GM19455 (cell line): ENCODE data around the gene CCL22.
"Not testable (repeated sequence)": the region's sequence is repeated elsewhere in the genome, so short reads cannot be mapped to it uniquely, and the experiment has no call there.

Experiments
- ATAC-seq: cut with Tn5 transposase; IDR thresholded peaks from one replicate; pipeline ENCODE4 v1.9.1; 2021; ENCODE audit not compliant: unreplicated experiment

Gene CCL22

DNA sequence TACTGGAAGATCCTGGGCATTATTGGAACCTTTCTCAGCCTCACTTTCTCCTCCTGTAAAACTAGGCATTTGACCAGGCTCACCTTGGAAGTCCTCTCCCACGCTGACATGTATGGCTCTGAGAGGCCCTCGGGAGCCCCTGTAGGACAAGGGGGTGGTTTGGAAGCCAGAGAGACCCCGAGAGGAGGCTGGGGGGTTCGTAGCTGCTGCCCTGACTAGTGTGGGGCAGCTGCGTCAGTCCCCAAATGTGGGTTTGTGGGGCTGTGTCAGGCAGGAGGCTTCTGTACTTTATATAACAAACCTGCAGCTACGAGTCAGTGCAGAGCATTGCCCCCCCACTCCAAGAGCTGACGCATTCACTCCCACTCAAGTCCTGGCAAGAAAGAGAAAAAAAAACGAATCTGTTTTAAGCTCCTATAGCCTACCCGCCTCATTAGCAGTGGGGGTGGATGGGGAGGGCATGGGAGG is 15.5 kb downstream of the CCL22 start:
- ATAC-seq: no peak

DNA sequence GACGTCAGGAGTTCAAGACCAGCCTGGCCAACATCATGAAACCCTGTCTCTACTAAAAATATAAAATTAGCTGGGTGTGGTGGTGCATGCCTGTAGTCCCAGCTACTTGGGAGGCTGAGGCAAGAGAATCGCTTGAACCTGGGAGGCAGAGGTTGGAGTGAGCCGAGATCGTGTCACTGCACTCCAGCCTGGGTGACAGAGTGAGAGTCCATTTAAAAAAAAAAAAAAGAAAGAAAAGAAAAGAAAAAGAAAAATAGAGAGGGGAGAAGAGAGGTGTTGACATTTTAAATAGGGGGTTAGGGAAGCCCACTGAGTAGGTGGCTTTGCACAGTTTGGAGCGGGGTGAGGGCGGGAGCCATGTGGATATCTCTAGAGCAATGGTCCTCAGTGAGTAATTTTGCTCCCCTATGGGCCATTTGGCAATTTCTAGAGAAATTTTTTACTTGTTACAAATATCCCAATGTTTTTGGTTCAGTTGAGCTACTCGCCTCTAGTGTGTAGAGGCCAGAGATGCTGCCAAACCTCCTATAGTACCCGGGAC is 16.4 kb downstream of the CCL22 start:
- not testable (repeated sequence) for ATAC-seq

DNA sequence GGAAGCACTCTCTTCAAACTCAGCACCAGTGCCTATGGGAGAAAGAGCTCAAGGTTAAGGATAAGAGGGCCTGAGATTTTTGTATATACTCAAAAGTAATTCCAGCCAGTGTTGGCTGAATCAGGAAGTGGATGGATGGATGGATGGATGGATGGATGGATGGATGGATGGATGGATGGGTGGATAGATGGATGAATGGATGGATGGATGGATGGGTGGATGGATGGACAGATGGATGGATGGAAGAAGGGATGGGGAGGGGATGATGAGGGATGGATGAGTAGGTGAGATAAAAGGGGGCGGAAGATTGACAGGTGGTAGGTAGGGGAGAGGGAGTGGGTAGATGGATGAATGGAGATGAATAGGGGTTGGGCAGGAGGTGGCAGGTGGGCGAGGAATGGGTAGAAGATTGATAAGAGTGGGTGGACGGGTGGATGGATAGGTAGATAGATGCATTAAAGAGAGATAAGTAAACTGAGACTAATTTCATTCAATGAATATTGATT is 17.8 kb downstream of the CCL22 start:
- ATAC-seq: no peak

DNA sequence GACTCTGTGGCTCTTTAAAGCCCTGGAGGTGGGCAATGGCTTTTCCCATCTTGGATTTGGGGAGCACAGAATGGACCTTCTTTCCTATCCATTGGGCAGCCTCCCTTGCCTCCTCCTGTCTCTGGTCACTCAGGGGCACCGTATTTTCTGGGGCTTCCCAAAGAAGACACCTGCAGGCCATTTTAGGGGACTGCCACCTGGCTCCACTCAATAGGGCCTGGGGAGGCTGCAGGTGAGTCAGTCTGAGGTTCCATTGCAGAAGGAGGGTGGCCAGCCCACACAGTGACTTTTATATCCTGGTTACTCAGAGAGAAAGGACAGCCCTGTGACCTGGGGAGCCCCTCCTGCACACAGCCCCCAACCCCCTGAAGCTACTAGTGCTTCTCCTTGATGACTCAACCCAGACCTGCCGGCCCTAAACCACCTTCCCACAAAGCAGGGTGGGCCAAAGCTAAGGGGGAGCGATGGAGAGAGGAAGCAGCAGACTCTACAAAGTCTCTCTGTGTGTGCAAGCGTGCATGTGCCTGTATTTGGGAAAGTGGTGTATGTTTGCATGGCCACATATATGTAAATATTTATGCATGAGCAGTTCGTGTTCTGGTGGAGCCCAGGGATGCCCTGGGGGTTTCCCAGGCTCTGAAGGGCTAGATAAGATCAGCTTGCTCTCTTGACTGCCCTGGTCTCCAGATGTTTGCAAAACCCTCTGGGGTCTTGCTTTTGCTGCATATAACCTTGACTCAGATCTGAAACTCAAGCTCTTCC is 18.7 kb downstream of the CCL22 start:
- ATAC-seq: peak; percentile 58

DNA sequence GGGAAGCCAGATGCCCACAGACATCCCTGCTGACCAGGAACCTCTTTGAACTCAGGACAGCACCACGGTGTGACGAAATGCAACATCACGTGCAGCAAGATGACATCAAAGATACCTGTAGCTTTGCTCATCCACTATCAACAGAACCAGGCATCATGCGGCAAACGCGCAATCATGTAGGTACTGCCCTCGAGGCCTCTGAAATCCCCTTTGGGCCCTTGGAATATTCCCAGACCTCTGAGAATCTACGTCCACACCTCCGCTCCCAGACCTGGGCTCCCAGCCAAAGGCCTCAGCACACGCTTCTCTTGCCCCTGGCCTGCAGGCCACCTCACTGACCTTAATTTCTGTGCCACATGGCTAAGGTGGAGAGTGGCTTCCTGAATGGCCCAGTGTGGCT is 21.0 kb downstream of the CCL22 start:
- no peak for ATAC-seq

DNA sequence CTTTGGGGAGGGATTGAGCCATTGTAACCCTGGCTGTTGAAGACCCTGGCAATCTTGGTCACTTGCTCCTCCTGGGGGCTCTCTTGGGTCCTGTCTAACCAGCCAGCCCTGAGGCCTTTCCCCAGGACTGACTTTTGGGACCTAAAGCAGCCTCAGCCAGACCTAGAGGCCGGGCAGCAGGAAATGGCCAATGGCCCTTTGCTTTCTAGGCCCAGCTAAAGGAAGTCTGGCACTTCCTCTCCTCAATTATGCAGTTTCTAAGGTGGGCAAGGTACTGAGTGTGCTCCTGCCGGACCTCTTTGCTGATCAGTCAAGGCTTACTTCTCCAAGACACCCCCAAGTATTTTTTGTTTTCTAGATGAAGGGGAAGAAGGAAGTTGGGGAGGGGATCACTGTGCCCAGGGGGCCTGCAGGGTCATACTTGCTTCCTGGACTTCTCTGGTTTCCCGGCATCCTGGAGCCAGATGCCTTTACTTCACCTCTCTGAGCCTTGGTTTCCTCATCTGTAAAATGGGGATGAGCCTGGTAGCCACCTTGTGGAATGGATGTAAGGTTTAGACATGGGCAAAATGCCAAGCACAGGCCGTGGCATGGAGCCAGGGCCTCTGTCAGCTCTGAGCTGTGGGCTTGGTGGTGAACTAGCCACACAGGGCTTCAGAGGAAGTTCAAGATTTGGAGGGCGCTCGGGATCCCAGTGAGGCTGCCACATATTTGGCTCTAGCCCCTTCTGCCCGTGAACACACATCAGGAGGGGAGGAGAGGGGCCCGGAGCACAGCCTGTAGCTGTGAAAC is 22.3 kb downstream of the CCL22 start:
- ATAC-seq: no peak

DNA sequence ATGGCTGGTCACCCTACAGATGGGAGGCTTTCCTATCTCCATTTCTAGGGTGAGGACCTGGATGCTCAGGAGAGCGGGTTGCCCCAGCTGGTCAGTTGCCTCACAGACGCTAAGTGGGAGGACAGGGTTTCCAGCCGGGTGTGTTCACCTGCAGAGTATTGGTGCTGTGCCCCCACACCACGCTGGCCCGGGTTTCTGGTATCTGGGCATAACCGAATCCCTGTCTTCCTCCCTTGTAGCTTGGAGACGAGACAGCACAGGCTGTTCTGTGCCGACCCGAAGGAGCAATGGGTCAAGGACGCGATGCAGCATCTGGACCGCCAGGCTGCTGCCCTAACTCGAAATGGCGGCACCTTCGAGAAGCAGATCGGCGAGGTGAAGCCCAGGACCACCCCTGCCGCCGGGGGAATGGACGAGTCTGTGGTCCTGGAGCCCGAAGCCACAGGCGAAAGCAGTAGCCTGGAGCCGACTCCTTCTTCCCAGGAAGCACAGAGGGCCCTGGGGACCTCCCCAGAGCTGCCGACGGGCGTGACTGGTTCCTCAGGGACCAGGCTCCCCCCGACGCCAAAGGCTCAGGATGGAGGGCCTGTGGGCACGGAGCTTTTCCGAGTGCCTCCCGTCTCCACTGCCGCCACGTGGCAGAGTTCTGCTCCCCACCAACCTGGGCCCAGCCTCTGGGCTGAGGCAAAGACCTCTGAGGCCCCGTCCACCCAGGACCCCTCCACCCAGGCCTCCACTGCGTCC is 23.4 kb downstream of the CCL22 start:
- no peak for ATAC-seq

DNA sequence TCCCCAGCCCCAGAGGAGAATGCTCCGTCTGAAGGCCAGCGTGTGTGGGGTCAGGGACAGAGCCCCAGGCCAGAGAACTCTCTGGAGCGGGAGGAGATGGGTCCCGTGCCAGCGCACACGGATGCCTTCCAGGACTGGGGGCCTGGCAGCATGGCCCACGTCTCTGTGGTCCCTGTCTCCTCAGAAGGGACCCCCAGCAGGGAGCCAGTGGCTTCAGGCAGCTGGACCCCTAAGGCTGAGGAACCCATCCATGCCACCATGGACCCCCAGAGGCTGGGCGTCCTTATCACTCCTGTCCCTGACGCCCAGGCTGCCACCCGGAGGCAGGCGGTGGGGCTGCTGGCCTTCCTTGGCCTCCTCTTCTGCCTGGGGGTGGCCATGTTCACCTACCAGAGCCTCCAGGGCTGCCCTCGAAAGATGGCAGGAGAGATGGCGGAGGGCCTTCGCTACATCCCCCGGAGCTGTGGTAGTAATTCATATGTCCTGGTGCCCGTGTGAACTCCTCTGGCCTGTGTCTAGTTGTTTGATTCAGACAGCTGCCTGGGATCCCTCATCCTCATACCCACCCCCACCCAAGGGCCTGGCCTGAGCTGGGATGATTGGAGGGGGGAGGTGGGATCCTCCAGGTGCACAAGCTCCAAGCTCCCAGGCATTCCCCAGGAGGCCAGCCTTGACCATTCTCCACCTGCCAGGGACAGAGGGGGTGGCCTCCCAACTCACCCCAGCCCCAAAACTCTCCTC is 24.1 kb downstream of the CCL22 start:
- ATAC-seq: no peak

DNA sequence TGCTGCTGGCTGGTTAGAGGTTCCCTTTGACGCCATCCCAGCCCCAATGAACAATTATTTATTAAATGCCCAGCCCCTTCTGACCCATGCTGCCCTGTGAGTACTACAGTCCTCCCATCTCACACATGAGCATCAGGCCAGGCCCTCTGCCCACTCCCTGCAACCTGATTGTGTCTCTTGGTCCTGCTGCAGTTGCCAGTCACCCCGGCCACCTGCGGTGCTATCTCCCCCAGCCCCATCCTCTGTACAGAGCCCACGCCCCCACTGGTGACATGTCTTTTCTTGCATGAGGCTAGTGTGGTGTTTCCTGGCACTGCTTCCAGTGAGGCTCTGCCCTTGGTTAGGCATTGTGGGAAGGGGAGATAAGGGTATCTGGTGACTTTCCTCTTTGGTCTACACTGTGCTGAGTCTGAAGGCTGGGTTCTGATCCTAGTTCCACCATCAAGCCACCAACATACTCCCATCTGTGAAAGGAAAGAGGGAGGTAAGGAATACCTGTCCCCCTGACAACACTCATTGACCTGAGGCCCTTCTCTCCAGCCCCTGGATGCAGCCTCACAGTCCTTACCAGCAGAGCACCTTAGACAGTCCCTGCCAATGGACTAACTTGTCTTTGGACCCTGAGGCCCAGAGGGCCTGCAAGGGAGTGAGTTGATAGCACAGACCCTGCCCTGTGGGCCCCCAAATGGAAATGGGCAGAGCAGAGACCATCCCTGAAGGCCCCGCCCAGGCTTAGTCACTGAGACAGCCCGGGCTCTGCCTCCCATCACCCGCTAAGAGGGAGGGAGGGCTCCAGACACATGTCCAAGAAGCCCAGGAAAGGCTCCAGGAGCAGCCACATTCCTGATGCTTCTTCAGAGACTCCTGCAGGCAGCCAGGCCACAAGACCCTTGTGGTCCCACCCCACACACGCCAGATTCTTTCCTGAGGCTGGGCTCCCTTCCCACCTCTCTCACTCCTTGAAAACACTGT is 25.0 kb downstream of the CCL22 start:
- ATAC-seq: no peak

DNA sequence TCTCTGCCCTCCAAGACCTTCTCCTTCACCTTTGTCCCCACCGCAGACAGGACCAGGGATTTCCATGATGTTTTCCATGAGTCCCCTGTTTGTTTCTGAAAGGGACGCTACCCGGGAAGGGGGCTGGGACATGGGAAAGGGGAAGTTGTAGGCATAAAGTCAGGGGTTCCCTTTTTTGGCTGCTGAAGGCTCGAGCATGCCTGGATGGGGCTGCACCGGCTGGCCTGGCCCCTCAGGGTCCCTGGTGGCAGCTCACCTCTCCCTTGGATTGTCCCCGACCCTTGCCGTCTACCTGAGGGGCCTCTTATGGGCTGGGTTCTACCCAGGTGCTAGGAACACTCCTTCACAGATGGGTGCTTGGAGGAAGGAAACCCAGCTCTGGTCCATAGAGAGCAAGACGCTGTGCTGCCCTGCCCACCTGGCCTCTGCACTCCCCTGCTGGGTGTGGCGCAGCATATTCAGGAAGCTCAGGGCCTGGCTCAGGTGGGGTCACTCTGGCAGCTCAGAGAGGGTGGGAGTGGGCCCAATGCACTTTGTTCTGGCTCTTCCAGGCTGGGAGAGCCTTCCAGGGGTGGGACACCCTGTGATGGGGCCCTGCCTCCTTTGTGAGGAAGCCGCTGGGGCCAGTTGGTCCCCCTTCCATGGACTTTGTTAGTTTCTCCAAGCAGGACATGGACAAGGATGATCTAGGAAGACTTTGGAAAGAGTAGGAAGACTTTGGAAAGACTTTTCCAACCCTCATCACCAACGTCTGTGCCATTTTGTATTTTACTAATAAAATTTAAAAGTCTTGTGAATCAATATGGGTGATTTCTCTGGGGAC is 25.9 kb downstream of the CCL22 start:
- no peak for ATAC-seq

DNA sequence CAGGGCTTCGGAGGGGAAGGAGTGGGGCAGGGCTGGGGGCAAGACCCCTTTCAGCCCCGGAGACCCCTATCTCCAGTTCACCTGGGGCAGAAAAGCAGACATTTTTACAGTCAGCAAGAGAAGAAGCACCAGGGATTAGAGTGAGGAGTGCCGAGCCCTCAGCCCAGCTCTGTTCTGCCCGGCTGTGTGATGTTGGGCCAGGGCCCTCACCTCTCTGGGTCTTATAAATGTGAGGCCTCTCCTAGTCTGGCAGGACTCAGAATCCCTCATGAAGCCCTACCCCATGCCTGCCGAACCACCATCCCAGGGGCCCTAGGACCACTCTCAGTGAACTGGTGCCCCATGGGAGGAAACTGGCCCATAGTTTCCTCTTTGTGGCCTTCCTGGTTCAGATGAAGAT is 26.5 kb downstream of the CCL22 start:
- ATAC-seq: no peak

DNA sequence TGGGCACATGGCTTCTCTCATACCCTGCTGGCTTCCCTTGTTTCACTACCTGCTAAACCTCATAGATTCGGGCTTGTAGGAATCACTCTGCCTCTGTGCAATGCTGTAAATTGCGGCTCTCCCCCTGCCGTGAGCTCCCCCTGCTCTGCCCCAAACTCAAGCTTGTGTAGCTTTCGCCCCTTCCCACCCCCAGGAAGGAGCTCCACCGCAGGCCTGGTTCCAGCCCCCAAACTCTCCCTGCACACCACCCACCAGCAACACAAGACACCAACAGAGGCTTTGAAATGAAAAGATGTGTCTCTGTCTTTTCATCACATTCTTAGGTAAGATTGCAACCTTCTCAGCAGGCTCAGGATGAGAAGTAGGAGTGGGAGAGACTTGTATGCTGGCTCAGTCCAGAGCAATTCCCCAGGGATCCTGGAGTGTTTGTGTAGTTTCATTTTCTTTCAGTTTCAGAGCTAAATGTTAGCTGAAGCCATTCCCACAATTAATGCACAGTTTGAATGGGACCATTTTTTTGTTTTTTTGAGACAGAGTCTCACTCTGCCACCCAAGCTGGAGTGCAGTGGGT is 27.9 kb downstream of the CCL22 start:
- no peak for ATAC-seq

DNA sequence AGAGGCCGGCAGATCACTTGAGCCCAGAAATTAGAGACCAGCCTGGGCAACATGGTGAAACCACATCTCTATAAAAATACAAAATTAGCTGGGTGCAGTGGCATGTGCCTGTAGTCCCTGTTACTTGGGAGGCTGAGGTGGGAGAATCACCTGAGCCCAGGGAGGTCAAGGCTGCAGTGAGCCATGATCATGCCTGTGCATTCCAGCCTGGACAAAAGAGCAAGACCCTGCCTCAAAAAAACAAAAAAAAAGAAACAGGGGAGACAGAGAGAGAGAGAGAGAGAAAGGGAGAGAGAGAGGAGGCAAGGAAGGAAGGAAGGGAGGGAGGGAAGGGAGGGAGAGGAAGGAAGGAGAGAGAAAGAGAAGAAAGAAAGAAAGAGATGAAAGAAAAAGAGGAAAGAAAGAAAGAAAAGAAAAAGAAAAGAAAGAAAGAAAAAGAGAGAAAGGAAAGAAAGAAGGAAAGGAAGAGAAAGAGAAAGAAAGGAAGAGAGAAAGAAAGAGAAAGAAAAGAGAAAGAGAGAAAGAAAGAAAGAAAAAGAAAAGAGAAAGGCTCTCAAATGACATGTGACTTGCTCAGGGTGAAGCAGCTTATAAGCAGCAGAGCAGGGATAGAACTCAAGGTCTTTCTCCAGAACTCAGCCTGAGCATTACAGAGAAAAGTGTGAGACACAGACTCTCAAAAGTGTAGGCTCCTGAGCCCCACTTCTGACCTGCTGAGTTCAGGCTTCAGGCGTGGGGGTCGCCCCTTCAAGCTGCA is 29.2 kb downstream of the CCL22 start:
- no peak for ATAC-seq

DNA sequence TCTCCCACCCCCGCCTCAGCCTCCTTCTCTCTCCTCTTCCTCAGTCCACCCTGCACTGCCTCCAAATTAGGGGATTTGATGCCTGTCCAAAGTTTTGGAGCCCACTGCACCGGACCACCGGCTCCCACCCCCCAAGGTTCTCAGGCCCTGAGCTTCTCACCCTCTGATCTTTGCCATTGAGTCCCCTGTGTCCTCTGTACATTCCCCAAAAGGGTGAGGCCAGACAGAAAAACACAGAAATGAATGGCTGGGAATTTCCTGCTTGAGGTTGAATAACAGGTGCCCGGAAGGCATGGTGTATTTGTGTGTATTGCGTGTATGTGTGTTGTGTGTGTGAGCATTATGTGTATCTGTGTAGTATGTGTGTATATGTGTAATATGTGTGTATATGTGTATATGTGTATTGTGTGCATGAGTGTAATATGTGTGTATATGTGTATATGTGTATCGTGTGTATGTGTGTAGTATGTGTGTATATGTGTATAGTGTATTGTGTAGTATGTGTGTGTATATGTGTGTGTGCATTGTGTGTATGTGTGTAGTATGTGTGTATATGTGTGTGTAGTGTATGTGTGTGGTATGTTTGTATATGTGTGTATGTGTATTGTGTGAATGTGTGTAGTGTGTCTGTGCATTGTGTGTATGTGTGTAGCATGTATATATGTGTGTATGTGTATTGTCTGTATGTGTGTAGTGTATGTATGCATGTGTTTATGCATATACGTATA is 29.9 kb downstream of the CCL22 start:
- ATAC-seq: no peak

DNA sequence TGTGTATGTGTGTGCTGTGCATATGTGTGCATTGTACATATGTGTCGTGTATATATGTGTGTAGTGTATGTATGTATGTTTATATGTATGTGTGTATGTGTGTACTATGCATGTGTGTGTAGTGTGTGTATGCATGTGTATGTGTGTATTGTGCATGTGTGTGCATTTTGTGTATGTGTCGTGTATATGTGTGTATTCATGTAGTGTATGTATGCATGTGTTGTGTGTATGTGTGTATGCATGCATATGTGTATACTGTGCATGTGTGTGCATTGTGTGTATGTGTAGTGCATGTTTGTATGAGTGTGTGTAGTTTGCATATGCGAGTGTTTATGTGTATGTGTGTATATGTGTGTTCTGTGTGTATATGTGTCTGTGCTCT is 30.5 kb downstream of the CCL22 start:
- no peak for ATAC-seq

DNA sequence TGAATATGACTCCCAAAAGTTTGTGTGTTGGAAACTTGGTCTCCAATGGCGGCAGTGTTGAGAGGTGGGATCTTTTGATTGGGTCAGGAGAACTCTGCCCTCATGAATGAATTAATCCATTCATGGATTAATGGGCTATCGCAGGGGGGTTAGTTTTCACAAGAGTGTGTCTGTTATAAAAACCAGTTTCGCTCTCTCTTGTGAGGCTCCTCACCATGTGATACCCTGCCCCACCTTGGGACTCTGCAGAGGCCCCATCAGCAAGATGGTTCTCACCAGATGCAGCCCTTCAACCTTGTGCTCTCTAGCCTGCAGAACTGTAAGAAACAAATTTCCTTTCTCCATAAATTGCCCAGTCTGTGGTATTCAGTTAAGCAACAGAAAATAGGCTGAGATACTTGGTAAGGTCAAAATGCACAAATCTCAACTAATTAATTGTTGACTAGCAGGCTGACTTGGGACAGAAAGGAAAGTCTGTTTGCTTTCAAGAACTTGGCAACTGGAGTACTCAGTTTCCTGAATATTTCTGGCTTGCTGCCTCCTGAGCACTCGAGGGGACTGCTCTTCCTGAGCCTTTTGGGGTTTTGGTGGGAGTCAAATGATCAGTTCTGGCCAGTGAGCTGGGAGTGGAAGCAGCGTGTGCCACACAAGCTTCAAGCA is 32.2 kb downstream of the CCL22 start:
- no peak for ATAC-seq
